Fibroblast of lung (primary cell): ENCODE data around the gene WNT3A.

Source experiments
- CTCF ChIP-seq, 2 donors: IDR thresholded peaks in 1 of 2; conservative IDR thresholded peaks in 1 of 2; 1 replicate in 1 of 2; 2 replicates in 1 of 2; pipeline ENCODE4 v1.5.1; 2011 to 2012; ENCODE audit warnings: low read length in 2 of 2, control low read depth in 1 of 2, inconsistent platforms in 1 of 2, low read depth in 1 of 2, mild to moderate bottlenecking in 1 of 2
- EZH2 ChIP-seq: IDR thresholded peaks from 2 replicates; pipeline ENCODE4 v1.5.1; 2012; ENCODE audit warnings: low read length, control low read depth, mild to moderate bottlenecking; ENCODE audit errors: missing control alignments

- TF ChIP-seq CTCF (conservative IDR thresholded peaks at IDR 0.05 in 1 of 2, IDR thresholded peaks at IDR 0.05 in 1 of 2; ENCODE audit: low read depth in 1 of 2, low read length in 2 of 2) (no peak), EZH2 (no peak)
Observed at GRCh38 chr1:228018125-228018398, 11.3 kb downstream of the WNT3A start.
